Lower lobe of right lung (tissue), 2 donors: ENCODE data around the gene TBX6. TPM values are rescaled to one million over a fixed set of nuclear protein-coding genes. Genes with fewer than 3 reads are reported as not detected.

Source experiments
- ATAC-seq, 2 donors: fragments of 200-7000 bp; cut with Tn5 transposase; one replicate each; pipeline ENCODE4 v1.9.1; 2020 to 2022; ENCODE audit warnings: mild to moderate bottlenecking in 2 of 2, moderate library complexity in 2 of 2
- DNase-seq: peaks from one replicate; pipeline ENCODE4 v3.0.0-alpha.2; 2020
- H3K27ac ChIP-seq: fragments of 200-600 bp; one replicate; pipeline ENCODE4 v1.8.0; 2022
- H3K27me3 ChIP-seq: fragments of 200-600 bp; one replicate; pipeline ENCODE4 v1.8.0; 2022; ENCODE audit warnings: low read depth
- H3K36me3 ChIP-seq: fragments of 200-600 bp; one replicate; pipeline ENCODE4 v1.8.0; 2022; ENCODE audit warnings: mild to moderate bottlenecking
- H3K4me1 ChIP-seq: fragments of 200-600 bp; one replicate; pipeline ENCODE4 v1.8.0; 2022
- H3K4me3 ChIP-seq: fragments of 200-600 bp; one replicate; pipeline ENCODE4 v1.8.0; 2022; ENCODE audit warnings: mild to moderate bottlenecking
- H3K9me3 ChIP-seq: fragments of 200-600 bp; one replicate; pipeline ENCODE4 v1.8.0; 2022
- intact Hi-C: fragments of 100-400 bp; cut with DNase I; formaldehyde crosslinking; loops from one replicate; pipeline ENCODE4 v1.11.0; 2022
- total RNA-seq: library from RNA; stranded (reverse); fragmentation: NEBNext Ultra II Directional; extraction: Animal tissue kit (Norgen Biotek cat#: 25700); gene quantifications from one replicate; pipeline ENCODE4 v1.2.1, GENCODE V29; 2021
- TF ChIP-seq, protein P1 (sequence below): fragments of 200-600 bp; IDR thresholded peaks from one replicate; pipeline ENCODE4 v1.8.0; 2022; ENCODE audit warnings: antibody characterized with exemption, mild to moderate bottlenecking
- donor health status: DM: no; HTN: yes; CAD: no; lungs with severe emphysema.

The TBX6 gene
- total RNA-seq, 1 donor from 2014 or later = 1.6 TPM

DNA sequence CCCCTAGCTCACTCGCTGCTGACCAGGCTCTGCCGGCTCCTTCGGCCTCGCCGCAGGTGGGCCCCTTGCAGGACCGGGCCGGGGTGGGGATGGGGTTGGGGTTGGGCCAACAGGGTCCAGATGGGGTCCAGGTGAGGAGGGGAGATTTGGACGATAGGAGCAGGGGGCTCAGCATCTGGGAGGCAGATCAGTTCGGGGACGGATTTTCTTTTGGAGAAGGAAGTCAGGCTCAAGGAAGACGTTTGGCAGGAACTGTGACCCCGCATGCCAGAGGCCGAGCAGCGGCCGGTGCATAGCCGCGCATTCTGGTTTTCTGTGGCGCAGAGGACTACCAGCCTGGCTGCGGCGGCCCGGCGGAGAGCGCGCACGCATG, 27.0 kb downstream of the TBX6 start:
- intact Hi-C loops = no loop called here
- TF ChIP-seq, protein P1, sequence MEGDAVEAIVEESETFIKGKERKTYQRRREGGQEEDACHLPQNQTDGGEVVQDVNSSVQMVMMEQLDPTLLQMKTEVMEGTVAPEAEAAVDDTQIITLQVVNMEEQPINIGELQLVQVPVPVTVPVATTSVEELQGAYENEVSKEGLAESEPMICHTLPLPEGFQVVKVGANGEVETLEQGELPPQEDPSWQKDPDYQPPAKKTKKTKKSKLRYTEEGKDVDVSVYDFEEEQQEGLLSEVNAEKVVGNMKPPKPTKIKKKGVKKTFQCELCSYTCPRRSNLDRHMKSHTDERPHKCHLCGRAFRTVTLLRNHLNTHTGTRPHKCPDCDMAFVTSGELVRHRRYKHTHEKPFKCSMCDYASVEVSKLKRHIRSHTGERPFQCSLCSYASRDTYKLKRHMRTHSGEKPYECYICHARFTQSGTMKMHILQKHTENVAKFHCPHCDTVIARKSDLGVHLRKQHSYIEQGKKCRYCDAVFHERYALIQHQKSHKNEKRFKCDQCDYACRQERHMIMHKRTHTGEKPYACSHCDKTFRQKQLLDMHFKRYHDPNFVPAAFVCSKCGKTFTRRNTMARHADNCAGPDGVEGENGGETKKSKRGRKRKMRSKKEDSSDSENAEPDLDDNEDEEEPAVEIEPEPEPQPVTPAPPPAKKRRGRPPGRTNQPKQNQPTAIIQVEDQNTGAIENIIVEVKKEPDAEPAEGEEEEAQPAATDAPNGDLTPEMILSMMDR = no peak

DNA sequence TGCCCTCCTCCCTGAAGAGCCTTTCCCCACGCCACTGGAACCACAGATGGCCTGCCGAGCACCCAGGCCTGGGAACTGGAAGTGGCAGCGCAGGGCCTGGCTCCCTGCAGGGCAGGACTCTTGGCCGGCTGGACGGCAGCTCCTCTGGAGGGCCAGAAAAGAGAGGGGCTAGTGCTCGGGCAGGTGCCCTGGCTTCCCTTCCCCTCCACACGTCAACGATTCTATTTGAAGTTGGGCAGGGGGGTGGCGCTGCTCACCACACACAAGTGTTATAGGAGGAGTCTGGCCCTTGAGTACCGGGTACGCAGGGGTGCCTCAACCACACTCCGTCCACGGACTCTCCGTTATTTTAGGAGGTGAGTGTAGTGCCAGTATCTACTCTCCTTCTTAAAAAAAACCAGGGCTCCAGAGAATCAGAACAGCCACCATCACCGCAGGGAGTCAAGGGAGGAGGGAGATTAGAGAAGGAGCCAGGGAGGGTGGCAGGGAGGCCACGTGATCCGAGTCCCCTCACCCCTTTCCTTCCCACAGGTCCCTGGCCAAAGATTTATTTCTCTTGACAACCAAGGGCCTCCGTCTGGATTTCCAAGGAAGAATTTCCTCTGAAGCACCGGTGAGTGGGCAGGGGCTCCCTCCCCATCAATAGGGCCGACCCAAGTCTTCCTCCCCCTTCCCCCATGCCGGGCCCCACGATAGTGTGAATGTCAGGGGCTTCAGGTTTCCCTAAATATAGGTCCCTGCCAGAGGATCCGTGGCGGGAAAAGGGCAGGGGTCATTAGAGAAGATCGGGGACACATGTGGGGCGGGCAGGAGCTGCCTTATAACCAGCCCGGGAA, 27.6 kb downstream of the TBX6 start:
- peak overlapping the region; percentile 95 for H3K4me3 ChIP-seq
- H3K36me3 ChIP-seq = peaks cover 22% of the 10 kb centered on the region
- H3K27ac ChIP-seq = peak overlapping the region; percentile 99
- intact Hi-C loops = no loop called here
- no peaks in the 10 kb centered on the region for H3K9me3 ChIP-seq
- H3K27me3 ChIP-seq = no peaks in the 10 kb centered on the region
- peak; percentile 86 for DNase-seq
- peak; percentile 58 to 59 for ATAC-seq
- TF ChIP-seq, protein P1 = peak; percentile 33
- H3K4me1 ChIP-seq = peaks cover 37% of the 10 kb centered on the region

More for the DNA sequence above, 27.0 kb downstream of the TBX6 start:
- Histone ChIP-seq H3K4me1 (peaks cover 43% of the 10 kb centered on the region), H3K36me3 (peaks cover 28% of the 10 kb centered on the region), H3K4me3 (peak overlapping the region; percentile 95), H3K9me3 (no peaks in the 10 kb centered on the region), H3K27ac (peak overlapping the region; percentile 99), H3K27me3 (no peaks in the 10 kb centered on the region)
- peak; percentile 0 to 5 for ATAC-seq
- no peak for DNase-seq

DNA sequence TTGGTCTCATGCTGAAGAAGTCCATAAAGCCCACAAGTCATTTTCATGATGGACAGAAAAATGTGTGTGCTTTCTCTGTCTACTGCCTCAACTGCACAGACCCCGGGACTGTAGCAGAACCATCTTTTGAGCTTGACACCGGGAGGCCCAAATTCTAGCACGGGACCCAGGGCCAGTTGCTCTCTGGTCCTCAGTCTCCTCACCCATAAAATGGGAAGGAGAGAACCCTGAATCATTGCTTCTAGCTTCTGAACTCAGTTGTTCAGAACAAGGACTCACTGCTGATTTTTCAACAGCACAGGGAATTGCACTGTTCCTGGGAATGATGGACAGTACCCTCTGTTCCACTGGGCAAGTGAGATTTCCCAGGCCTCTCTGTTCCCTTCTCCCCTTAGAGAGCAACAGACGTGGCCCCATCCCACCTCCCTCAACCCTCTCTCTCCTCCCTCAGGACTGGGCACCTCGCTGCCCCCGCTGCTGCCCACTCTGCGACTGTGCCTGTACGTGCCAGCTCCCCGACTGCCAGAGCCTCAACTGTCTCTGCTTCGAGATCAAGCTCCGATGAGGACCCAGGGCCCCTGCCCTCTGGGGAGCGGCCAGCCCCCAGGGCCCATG, 28.3 kb downstream of the TBX6 start:
- Histone ChIP-seq H3K27ac (peak overlapping the region; percentile 99), H3K9me3 (no peaks in the 10 kb centered on the region), H3K27me3 (no peaks in the 10 kb centered on the region), H3K4me1 (peaks cover 30% of the 10 kb centered on the region), H3K4me3 (peak overlapping the region; percentile 95), H3K36me3 (peaks cover 14% of the 10 kb centered on the region)
- DNase-seq = no peak
- intact Hi-C loops = no loop called here
- ATAC-seq = no peak
- TF ChIP-seq, protein P1 = no peak

GRCh38 chr16:30060836-30061554, 30.7 kb downstream of the TBX6 start:
- Histone ChIP-seq H3K36me3 (no peaks in the 10 kb centered on the region), H3K27me3 (no peaks in the 10 kb centered on the region), H3K27ac (no peak overlapping the region), H3K4me3 (no peak overlapping the region), H3K4me1 (peaks cover 11% of the 10 kb centered on the region), H3K9me3 (no peaks in the 10 kb centered on the region)
- DNase-seq (no peak), ATAC-seq (no peak)
- TF ChIP-seq, protein P1 = no peak
- intact Hi-C loops = no loop called here

DNA sequence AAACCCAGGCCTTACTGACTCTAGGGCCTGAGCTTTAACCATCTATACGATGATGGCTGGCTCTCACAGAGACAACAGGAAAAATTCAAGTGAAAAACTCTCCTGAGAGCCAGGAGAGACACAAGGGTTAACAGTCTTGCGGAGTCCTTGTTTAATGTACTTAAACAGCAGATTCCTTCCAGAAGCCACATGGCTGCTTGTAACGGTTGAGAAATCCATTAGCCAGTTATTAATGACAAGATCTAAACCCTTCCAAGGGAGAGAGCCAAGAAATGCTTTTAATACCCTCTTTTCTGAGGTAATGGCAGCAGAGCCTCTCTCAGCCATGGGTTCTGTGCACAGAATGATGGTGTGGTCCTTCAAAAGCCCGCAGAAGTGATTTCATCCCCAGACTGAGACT, 31.4 kb downstream of the TBX6 start:
- TF ChIP-seq, protein P1 = no peak
- no peak overlapping the region for H3K27ac ChIP-seq

More for the DNA sequence above, 31.4 kb downstream of the TBX6 start:
- Histone ChIP-seq H3K36me3 (no peaks in the 10 kb centered on the region), H3K4me1 (peaks cover 11% of the 10 kb centered on the region), H3K9me3 (no peaks in the 10 kb centered on the region), H3K27me3 (no peaks in the 10 kb centered on the region), H3K4me3 (no peak overlapping the region)
- intact Hi-C loops = no loop called here
- DNase-seq (no peak), ATAC-seq (no peak)
